Measurements from ENCODE around the gene MRPS34.

MRPS34 gene

GRCh38 chr16:1747934-1748333 is 25.0 kb downstream of the MRPS34 start:
- no peak for TF ChIP-seq TSHZ1 (tag by site-specific recombination; IDR thresholded peaks at IDR 0.05; ENCODE audit: borderline replicate concordance)
- no peak for TF ChIP-seq ZNF623 (tag by site-specific recombination; IDR thresholded peaks at IDR 0.05)
- TF ChIP-seq ZNF157 (tag by site-specific recombination; IDR thresholded peaks at IDR 0.05), result no peak
- TF ChIP-seq ZNF280D (tag by site-specific recombination; IDR thresholded peaks at IDR 0.05), result no peak
- no peak for TF ChIP-seq BCL6B (tag by site-specific recombination; IDR thresholded peaks at IDR 0.05)
- no peak for TF ChIP-seq ZNF146 (tag by site-specific recombination; IDR thresholded peaks at IDR 0.05)
- no peak for TF ChIP-seq MEIS1 (CRISPR knock-in tag; IDR thresholded peaks at IDR 0.05; ENCODE audit: borderline replicate concordance)
- TF ChIP-seq ZNF670 (tag by site-specific recombination; IDR thresholded peaks at IDR 0.05; ENCODE audit: low read depth), result no peak
- Histone ChIP-seq H3K4me1 (ENCODE audit: control insufficient read depth, insufficient read depth, low read length) (no peaks in the 10 kb centered on the region), H3K36me3 (ENCODE audit: control insufficient read depth in 2 of 2, insufficient read depth in 1 of 2, low read length in 2 of 2) (peaks cover 10 to 81% of the 10 kb centered on the region in 2 experiments; a peak in 2 of 3 replicates), H3K4me3 (ENCODE audit: low read depth, low read length) (no peak overlapping the region), H3K27ac (ENCODE audit: extremely low read depth, low read depth, low read length) (no peak overlapping the region), H3K9me3 (ENCODE audit: control insufficient read depth, insufficient read depth, low read depth, low read length) (no peaks in the 10 kb centered on the region)
- POLR2A ChIA-PET, result no interaction called here
- CTCF ChIA-PET, result interaction anchor here (1.1 kb wide), 1 partner anchor 21 kb away, joined by 3 read pairs; no protein-coding TSS in a partner anchor

GRCh38 chr16:1746693-1747195 is 26.2 kb downstream of the MRPS34 start:
- Histone ChIP-seq H3K27ac (ENCODE audit: extremely low read depth, low read depth, low read length) (no peak overlapping the region), H3K4me1 (ENCODE audit: control insufficient read depth, insufficient read depth, low read length) (no peaks in the 10 kb centered on the region), H3K4me3 (ENCODE audit: low read depth, low read length) (no peak overlapping the region), H3K36me3 (ENCODE audit: control insufficient read depth in 2 of 2, insufficient read depth in 1 of 2, low read length in 2 of 2) (peaks cover 5 to 81% of the 10 kb centered on the region in 2 experiments; a peak in 2 of 3 replicates), H3K9me3 (ENCODE audit: control insufficient read depth, insufficient read depth, low read depth, low read length) (no peaks in the 10 kb centered on the region)
- no peak for TF ChIP-seq INSM2 (tag by site-specific recombination; IDR thresholded peaks at IDR 0.05)
- POLR2A ChIA-PET, result no interaction called here
- CTCF ChIA-PET, result no interaction called here

- H3K4me3 ChIP-seq (ENCODE audit: low read depth, low read length), result no peak overlapping the region
- peaks cover 5 to 79% of the 10 kb centered on the region in 2 experiments; a peak in 2 of 3 replicates for H3K36me3 ChIP-seq (ENCODE audit: control insufficient read depth in 2 of 2, insufficient read depth in 1 of 2, low read length in 2 of 2)
- H3K9me3 ChIP-seq (ENCODE audit: control insufficient read depth, insufficient read depth, low read depth, low read length), result no peaks in the 10 kb centered on the region
- no peak overlapping the region for H3K27ac ChIP-seq (ENCODE audit: extremely low read depth, low read depth, low read length)
- CTCF ChIA-PET, result no interaction called here
- POLR2A ChIA-PET, result no interaction called here
- H3K4me1 ChIP-seq (ENCODE audit: control insufficient read depth, insufficient read depth, low read length), result no peaks in the 10 kb centered on the region
- no peak for TF ChIP-seq ZNF23 (tag by site-specific recombination; IDR thresholded peaks at IDR 0.05; ENCODE audit: borderline replicate concordance)
- no peak for TF ChIP-seq ZNF211 (tag by site-specific recombination; IDR thresholded peaks at IDR 0.05; ENCODE audit: low read depth)
- no peak for TF ChIP-seq ZNF174 (tag by site-specific recombination; IDR thresholded peaks at IDR 0.05)
- no peak for TF ChIP-seq ZNF660 (tag by site-specific recombination; IDR thresholded peaks at IDR 0.05)
- no peak for TF ChIP-seq ZNF18 (tag by site-specific recombination; IDR thresholded peaks at IDR 0.05)
- TF ChIP-seq GLIS1 (tag by site-specific recombination; IDR thresholded peaks at IDR 0.05), result no peak
- no peak for TF ChIP-seq ZNF785 (tag by site-specific recombination; IDR thresholded peaks at IDR 0.05)
- no peak for TF ChIP-seq KLF17 (tag by site-specific recombination; IDR thresholded peaks at IDR 0.05)
Measured at GRCh38 chr16:1745900-1746692, 26.8 kb downstream of the MRPS34 start.
